HG02981 (cell line): ENCODE results near the gene SPINK9.
"Not testable (repeated sequence)": the region's sequence is repeated elsewhere in the genome, so short reads cannot be mapped to it uniquely, and the experiment has no call there.

ENCODE experiments used
- ATAC-seq: cut with Tn5 transposase; IDR thresholded peaks from one replicate; pipeline ENCODE4 v1.9.1; 2021; ENCODE audit warnings: mild to moderate bottlenecking, moderate library complexity; ENCODE audit not compliant: unreplicated experiment

SPINK9 gene, protein sequence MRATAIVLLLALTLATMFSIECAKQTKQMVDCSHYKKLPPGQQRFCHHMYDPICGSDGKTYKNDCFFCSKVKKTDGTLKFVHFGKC

DNA sequence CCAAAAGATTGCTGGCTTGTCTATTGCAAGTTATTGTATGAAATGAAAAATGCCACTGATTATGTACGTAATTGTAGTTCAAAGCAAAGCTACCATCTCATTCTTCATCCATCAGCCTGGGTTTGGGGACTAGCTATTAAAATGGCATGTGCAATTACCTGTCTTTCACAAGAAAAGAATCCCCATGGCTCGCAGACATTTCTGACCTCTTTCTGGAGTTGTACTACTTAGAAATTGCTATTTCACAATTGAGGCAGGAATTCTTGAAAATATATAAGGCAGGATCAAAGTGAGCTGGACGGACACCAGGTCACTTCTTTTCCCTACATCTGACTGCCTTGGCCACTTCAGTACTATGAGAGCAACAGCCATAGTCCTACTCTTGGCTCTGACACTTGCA lies at the start of gene SPINK9:
TSS of gene SPINK9 (plus strand) at position 301 of the 400 bp plus-strand sequence. CDS start at position 356, 55 bp downstream.
- ATAC-seq = no peak

DNA sequence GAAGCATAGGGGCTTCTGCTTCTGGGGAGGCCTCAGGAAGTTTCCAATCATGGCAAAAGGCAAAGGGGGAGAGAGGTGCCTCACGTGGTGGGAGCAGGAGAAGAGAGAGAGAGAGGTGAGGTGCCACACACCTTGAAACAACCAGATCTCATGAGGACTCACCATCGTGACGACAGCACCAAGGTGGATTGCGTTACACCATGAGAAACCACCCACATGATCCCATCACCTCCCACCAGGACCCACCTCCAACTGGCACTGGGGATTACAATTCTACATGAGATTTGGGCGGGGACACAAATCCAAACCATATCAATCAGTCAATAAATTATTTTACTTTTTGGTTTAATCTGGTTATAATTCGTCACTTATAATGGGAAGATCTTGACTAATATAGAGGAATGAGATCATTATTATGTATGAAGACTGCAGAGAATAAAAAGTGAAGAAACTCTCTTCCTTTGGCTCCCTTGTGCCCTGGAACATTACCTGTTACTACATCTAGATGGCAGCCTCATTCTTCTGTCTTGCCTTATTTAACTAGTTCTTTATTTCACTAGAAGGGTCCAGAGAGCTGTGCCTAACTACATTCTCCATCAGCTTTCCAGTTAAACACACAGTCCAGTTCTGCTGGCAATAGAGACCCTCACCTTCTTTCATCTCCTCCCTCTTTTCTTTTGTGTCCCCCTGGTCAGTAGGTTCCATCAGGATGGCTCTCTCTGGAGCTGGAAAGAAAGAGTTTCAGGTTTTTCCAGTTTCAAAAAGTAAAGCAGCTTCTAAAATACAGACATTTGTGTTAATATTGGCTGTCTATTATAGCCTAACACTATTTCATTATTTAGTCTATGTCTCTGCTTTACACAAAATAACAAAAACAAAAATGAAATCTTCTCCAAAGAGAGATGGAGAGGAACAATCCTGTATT lies 44.8 kb upstream of the SPINK9 start:
- ATAC-seq = no peak

DNA sequence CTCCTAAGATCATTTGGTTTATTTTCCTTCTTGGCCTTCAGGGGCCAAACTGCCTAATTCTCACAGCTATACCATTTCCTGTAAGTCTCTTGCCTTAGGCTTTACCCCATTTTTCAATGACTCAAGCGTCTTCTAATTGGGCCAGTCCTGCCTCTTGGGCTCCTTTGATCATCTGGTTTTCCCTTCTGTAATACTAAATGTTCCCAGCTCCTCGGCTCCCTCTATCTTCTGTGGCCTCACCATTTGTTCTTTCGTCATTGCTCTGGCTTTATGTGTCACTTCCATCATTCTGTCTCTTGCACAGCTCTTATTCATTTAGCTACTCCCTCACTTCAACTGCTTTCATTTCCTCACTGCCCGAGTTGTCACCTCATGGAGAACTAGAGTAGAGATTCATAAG lies 37.6 kb upstream of the SPINK9 start:
- no peak for ATAC-seq

DNA sequence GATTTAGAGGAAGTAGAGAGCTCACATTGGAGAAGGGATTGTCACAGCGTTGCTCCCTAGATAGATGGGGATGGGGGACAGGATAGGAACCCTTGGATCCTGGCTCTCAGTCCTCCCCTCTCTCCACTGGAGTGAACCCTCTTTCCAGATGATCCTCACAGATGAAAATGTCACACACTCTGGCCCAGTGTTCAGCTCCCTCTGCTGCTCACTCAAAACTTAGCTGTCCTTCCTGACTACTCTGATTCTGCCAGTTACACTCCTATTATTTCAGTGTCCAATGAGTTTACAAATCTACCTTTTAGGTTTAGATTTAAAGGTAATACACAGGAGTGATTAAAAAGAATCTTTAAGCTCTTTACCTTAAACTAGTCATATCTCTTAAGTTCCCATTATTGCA lies 28.9 kb upstream of the SPINK9 start:
- ATAC-seq = no peak

DNA sequence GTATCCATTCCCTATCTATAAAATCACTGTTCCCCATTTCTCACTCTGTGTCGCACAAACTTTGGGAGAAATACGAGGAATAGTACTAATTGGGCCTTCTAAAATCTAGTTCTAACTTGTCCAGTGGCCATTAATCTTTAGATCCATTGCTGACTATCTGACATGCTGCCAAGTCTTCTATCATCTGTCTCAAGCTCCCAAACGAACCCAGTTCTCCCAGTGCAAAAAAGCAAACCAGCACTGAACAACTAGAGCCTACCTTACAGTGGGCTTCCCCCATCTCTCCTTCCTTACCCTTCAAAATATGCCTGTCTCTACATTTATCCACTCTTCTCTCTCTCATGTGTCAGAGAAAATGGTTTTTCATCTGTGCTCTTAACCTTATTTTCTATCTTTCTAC lies 26.3 kb upstream of the SPINK9 start:
- ATAC-seq = no peak

DNA sequence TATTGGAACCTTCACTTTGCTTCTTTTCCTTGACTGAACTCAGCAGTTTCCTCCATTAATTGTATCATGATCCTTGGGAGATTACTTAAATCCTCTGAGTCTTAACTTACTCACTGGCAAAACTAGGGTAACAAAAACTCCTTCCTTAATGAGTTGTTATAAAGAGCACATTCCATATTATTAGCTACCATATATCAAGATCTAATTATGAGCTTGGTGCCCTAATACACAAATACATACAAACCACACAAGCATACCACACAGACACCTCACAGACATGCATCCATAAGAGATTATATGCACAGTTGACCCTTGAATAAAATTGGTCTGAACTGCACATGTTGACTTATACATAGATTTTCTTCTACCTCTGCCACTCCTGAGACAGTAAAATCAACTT lies 25.6 kb upstream of the SPINK9 start:
- ATAC-seq = no peak

DNA sequence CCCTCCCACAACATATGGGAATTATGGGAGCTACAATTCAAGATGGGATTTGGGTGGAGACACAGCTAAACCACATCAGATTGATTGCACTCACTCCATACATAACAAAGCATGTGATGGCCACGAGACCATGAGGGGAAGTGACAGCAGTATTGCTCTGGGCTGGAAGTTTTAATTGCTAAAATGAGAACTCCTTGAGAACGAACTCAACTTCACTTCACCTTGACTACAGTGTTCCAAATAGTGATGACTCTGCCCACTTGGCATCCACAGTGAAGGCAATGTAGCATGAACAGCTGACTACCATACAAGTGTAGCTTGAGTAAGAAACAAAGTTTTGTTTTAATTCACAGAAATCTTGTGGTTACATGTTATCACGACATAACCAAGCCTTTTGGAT lies 23.9 kb upstream of the SPINK9 start:
- ATAC-seq = no peak

DNA sequence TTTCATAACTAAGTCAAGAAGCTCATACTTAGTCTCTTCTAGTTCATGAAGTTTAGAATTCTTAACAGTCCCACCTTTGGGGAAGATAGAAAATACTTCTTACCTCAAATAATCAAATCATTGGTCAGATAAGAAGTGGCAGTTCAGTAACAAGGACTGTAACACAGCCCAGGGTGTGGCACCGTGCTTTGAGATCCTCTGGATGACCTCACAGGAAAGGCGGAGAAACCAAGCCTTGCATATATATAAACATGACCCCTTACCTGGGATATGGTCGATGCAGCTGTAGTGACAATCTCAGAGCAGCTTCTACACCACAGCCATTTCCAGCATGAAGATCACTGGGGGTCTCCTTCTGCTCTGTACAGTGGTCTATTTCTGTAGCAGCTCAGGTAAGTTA lies 23.2 kb upstream of the SPINK9 start, which contains the start of gene SPINK7:
TSS of gene SPINK7 (plus strand) at position 271 of the 400 bp plus-strand sequence. CDS start at position 332, 61 bp downstream.
- no peak for ATAC-seq

DNA sequence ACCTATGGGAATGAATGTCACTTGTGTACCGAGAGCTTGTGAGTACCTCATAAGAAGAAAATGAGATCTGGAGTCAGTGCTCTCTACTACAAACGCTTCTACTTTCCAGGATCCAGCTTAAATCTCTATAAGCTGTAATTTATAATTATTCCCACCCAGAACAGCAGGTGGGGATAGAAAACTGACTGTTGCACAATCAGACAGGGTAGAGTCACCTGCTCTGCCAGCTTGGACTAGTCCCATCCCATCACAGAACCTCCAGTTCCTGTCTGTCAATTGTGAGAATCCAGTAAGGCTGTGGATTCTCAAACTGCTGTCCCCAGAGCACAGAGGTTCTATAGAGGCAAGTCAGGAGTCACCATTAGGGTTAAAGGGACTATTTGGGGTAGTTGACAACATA lies 21.2 kb upstream of the SPINK9 start:
- ATAC-seq = no peak

DNA sequence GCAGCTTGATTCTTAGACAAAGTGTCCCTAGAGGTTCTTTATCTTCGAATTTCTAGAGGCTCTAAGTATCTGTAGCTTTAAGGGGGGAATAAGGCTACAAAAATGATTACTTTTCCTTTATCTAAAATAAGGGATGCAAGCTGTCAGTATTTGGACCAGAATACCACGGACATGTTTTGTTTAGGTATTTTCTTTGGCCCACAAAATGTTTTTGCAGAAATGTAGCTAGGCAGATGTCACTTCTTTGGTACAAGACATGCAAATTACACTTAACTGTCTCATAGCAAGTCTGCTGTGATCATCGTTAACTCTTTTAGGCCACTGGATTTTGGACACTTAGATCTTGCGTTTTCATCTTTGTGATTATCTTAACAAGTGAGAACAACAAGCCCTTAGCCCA lies 20.6 kb upstream of the SPINK9 start:
- ATAC-seq = no peak

DNA sequence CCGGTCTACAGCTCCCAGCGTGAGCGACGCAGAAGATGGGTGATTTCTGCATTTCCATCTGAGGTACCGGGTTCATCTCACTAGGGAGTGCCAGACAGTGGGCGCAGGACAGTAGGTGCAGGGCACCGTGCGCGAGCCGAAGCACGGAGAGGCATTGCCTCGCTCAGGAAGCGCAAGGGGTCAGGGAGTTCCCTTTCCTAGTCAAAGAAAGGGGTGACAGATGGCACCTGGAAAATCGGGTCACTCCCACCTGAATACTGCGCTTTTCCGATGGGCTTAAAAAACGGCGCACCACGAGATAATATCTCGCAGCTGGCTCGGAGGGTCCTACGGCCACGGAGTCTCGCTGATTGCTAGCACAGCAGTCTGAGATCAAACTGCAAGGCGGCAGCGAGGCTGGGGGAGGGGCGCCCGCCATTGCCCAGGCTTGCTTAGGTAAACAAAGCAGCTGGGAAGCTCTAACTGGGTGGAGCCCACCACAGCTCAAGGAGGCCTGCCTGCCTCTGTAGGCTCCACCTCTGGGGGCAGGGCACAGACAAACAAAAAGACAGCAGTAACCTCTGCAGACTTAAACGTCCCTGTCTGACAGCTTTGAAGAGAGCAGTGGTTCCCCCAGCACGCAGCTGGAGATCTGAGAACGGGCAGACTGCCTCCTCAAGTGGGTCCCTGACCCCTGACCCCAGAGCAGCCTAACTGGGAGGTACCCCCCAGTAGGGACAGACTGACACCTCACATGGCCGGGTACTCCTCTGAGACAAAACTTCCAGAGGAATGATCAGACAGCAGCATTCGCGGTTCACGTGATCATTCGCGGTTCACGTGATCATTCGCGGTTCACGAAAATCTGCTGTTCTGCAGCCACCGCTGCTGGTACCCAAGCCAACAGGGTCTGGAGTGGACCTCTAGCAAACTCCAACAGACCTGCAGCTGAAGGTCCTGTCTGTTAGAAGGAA lies 15.1 kb upstream of the SPINK9 start:
- not testable (repeated sequence) for ATAC-seq

DNA sequence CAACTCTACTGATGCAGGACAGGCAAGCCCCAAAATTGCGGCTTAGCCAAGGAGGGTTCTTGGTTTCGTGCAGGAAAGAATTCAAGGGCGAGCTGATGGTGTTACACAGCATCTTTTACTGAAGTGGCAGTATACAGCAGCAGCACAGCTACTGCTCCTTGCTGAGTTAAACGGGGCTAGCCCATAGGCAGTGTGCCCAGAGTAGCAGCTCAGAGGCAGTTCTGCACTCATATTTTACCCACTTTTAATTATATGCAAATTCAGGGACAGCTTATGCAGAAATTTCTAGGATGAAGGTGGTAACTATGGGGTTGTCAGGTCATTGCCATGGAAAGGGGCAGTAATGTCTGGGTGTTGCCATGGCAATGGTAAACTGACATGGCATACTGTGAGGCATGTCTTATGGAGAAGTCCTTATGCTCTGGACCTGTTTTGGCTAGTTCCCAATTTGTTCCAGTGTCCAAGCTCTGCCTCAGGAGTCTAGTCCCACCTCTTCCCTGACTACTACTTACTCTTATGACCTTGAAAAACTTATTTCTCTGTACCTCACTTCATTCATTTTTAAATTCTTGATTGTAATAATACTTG lies 2.0 kb upstream of the SPINK9 start:
- ATAC-seq = no peak

DNA sequence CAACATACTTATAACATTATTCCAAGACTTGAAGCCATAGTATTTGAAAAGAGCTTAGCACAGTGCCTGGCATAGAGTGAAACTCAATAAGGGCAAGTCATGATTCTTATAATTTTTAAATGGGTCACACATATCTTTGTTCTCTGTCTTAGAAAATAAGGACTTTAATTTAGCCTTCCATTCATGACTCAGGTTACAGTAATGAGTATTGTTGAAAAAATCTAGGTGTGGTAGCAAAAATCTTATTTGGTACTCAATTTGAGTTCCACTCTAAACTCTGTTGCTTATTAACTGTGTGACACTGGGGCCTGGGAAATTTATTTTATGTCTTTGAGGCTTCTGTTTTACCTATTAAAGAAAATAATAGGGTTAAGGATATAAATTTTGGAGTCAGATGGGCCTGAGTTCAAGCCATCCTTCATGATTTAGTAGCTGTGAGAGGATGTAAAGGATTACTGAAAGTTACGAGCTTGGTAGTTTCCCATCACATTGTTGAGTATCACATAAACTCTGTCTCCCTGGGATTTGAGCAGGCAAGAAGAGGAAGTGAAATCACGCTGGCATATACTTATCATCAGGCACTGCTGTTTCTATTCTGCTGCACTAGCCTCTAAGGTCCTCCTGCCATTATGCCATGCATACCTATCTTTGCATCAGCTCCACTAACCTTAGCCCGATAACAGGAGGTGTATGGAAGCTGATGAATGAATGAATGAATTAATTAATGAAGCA lies 1.5 kb downstream of the SPINK9 start:
- ATAC-seq = peak; percentile 88

DNA sequence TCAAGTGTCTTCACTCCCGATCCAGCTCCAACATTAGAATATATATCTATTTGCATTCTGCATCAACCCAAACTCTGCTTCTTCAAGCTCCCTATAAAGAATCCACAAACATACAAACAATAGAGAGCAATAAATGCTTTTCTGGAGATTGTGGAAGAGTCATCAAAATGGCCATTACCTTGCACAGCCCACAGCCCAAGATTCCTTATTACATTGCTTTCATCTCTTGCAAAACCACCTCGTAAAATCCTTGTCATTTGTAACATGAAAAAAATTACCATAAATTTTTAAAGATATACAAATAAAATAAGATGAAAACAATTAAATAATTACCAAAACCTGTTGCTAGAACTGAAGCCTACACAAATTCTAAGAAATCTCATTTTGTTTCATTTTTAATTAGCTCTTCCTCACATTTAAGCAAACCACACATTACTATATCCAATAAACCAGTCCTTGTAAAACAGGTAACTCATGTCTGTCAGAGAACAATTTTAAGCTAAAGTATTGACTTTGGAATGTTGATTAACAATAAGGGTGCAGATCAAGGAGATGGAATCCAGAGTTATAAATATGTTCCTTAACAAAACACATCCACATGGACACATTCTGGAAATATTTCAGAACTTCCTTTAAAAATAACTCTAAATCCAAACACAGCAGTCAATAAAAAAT lies 7.1 kb downstream of the SPINK9 start:
- ATAC-seq = no peak

DNA sequence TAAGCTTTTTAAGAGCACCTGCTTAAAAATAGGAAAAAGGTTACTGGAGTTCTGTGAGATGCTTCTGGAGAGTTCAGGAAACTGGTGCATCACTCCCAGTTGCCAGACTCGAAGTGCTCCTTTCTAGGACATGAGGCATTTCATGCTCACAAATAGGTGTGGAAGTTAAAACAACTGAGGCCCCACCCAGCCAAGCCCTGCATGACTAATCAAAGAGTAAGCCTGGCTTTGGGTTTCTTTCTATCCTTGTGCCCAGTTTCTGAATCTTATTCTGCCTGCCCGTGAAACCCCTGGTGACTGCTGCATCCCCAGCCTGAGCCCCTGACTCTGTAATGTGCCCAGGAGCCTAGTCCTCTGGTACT lies 7.7 kb downstream of the SPINK9 start:
- ATAC-seq = no peak

DNA sequence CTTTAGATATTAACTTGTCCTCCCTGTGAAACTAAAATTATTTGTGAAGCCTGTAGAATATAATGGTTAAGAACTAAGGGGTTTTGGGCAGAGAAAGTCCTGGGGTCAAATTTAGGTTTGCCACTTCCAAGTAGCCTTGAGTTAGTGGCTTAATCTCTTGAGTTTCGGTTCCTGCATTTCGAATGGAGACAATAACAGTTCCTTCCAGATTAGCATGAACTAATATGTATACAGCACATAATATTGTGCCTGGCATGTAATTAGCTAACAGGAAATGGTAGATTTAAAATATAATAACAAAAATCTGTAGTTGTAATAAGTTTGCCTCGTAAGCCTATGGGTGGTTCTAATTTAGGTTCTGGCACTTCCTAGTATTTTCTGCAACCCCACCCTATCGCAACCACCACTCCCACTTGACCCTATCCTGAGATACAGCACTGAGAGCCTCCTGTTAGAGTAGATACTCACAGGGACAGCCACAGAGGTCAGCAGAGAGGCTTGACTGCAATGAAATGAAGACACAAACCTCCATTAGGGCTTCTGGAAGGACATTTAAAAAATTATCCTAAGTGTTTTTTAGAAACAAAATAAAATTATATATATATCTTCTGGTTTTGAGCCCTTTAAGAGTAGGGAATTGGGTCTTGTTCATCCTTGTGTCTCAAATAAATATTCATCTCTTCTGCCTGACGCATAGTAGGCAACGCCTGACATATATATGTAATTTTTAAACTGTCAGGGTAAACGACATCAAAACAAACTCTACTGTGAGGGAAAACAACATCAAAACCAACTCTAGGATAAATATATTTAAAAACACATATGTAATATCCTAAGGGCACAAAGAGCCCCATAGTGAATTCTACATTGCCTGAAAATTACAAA lies 8.5 kb downstream of the SPINK9 start:
- no peak for ATAC-seq

DNA sequence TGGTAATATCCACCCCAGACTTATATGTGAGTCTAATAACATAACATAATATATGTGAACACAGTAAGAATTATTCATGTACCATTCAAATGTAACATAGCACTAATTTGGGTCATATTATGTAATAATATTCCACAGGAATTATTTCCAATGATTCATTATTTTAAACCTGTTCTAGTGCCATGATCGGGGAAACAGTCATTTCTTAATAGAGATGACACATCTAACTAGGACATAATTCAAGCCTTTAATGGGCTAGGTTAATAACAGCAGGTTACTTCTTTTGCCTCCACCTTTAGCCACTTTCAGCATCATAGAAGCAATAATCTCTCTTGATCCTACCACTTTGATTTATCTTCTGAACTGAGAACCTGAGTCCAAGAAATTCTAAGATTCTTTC lies 12.3 kb downstream of the SPINK9 start:
- no peak for ATAC-seq

DNA sequence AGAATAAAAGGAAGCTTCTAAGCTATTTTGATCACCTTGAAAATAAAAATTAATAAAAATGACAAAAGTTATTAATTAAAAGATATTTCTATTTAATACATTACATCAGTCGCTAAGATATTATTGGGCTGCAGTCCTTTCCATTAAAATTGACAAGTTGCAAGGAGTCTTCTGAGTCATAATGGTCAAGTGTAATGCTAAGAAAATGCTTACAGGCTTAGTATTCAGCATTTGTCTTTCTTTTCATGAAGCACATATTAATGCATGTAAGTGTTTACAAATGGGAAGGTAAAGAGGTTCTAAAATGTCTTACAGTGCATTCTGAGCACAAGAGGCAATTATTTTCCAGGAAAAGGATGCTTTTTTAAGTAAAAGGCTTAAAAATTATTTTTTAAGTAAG lies 17.3 kb downstream of the SPINK9 start:
- ATAC-seq = no peak

DNA sequence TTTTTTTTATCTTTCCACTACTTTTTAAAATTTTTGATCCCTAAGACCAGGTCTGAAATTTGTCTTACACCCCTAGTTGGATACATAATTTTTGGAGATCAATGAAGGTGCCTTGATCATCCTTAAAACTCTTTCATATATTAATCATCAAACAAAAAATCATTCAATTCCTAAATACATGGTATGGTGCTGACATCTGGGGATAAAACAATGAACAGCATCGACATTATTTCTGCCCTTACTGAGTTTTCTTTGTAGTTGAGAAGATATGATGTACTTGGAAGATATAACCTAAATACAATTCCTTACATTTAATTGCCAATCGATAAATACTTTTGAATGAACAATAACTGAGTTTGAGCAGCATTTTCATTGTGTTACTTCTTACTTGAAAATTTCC lies 18.3 kb downstream of the SPINK9 start:
- ATAC-seq = no peak
